Inflammatory macrophage (primary cell): ENCODE data around the gene SEC62.

Experiments used
- DNase-seq, 2 donors: peaks; one replicate each; pipeline ENCODE4 v3.0.0-alpha.2; 2020 to 2022

Gene SEC62

GRCh38 chr3:169966951-169967915, 626 bp downstream of the SEC62 start:
- DNase-seq = peak; percentile 35 to 73

GRCh38 chr3:169968224-169968885, 1.7 kb downstream of the SEC62 start:
- no peak for DNase-seq

GRCh38 chr3:169969174-169970095, 2.8 kb downstream of the SEC62 start:
- DNase-seq = peak; percentile 20 to 28

GRCh38 chr3:169970847-169971246, 4.2 kb downstream of the SEC62 start:
- DNase-seq = no peak

GRCh38 chr3:169971522-169971921, 4.9 kb downstream of the SEC62 start:
- no peak for DNase-seq

GRCh38 chr3:169980055-169980454, 13.4 kb downstream of the SEC62 start:
- DNase-seq = peak; percentile 7 to 83

- no peak for DNase-seq
Measured at GRCh38 chr3:169984292-169984691, 17.7 kb downstream of the SEC62 start.

- DNase-seq = no peak
Measured at GRCh38 chr3:169990431-169990830, 23.8 kb downstream of the SEC62 start.

- no peak for DNase-seq
Measured at GRCh38 chr3:169992156-169992555, 25.5 kb downstream of the SEC62 start.

GRCh38 chr3:169992781-169993180, 26.2 kb downstream of the SEC62 start:
- DNase-seq = no peak

- no peak for DNase-seq
Measured at GRCh38 chr3:169993761-169994160, 27.2 kb downstream of the SEC62 start.

GRCh38 chr3:169996063-169996462, 29.5 kb downstream of the SEC62 start:
- DNase-seq = no peak

- DNase-seq = peak in 1 of 2 donors; percentile 39
Measured at GRCh38 chr3:169998668-169999131, 32.1 kb downstream of the SEC62 start.

GRCh38 chr3:169999433-169999832, 32.8 kb downstream of the SEC62 start:
- no peak for DNase-seq

GRCh38 chr3:170000051-170000450, 33.4 kb downstream of the SEC62 start:
- no peak for DNase-seq

GRCh38 chr3:170002231-170002630, 35.6 kb downstream of the SEC62 start:
- no peak for DNase-seq

- DNase-seq = peak; percentile 12 to 42
Measured at GRCh38 chr3:170002879-170003278, 36.3 kb downstream of the SEC62 start.

GRCh38 chr3:170003881-170004356, 37.3 kb downstream of the SEC62 start:
- no peak for DNase-seq

GRCh38 chr3:170007031-170007663, 40.5 kb downstream of the SEC62 start:
- DNase-seq = peak; percentile 79 to 80

- no peak for DNase-seq
Measured at GRCh38 chr3:170010498-170010897, 43.9 kb downstream of the SEC62 start.

GRCh38 chr3:170012683-170013400, 46.2 kb downstream of the SEC62 start:
- DNase-seq = no peak
